ENCODE data around the gene ATXN1.

Gene ATXN1

DNA sequence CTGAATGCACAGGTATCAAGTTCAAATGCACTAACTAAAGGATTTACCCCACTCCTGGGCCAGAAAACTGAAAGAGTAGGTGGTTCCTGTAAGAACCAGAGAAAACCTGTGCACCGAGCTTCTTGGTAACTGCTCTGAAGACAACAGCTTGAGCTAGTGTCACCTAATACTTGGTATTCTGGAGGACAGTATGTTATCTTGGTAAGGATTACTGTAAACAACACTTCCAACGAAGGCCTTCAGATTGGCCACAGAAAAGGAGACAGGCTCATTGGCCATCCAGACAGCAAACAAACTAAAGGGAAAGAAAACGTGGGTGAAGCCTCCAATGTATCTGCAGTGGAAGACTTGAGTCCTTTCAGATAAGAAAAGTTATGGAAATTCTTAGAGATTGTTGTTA, 461.4 kb downstream of the ATXN1 start:
- Histone ChIP-seq H3K27me3 (ENCODE audit: insufficient read depth, low read length, poor library complexity, severe bottlenecking) (no peaks in the 10 kb centered on the region), H2AFZ (ENCODE audit: low read length) (no peak overlapping the region)

DNA sequence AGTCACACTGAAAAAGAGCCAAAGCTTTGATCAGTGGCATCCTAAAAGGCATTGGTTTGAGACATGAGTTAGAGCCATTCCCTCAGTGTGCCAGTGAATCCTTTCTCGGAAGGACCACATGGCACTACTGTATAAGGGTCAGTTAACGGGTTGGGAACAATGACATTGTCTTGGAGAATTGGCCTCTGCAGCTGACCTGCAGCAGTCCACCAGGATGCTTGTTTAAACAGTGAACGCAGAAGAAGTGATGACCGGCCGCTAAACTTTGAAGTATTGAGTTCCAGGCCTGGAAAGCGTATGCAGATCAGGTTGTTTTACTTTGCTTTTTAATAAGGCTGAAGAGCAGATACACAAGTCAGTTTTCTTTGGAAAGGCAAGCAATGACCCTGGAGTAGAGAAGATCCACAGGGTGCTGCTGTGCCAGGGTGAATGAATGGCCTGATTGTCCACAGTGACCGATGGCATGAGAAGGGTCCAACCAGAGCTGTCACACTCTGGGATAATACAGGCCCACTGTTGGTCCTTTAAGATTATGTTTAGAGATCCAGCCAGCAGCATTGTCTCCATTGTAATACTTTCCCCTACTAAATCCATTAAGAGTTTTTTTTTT, 465.1 kb downstream of the ATXN1 start:
- H3F3A ChIP-seq (ENCODE audit: low read depth), result no peaks in the 10 kb centered on the region
- no peak overlapping the region for H3K9ac ChIP-seq (ENCODE audit: low read depth, low read length, poor library complexity, severe bottlenecking)
- H3K27me3 ChIP-seq (ENCODE audit: insufficient read depth, low read length, poor library complexity, severe bottlenecking), result no peaks in the 10 kb centered on the region
- H3K36me3 ChIP-seq (ENCODE audit: insufficient read depth, low read length), result no peaks in the 10 kb centered on the region
- no peaks in the 10 kb centered on the region for H3K4me1 ChIP-seq (ENCODE audit: insufficient read depth, low read length, poor library complexity, severe bottlenecking)
- no peak overlapping the region for H3K4me2 ChIP-seq (ENCODE audit: low read depth, low read length, poor library complexity, severe bottlenecking)
- no peaks in the 10 kb centered on the region for H3K9me2 ChIP-seq (replicated peaks; ENCODE audit: low read depth, low read length)
- no peaks in the 10 kb centered on the region for H4K20me1 ChIP-seq (ENCODE audit: insufficient read depth, low read length, poor library complexity, severe bottlenecking)
- TF ChIP-seq EZH2phosphoT487 (IDR thresholded peaks at IDR 0.05; ENCODE audit: borderline replicate concordance), result no peak
- TF ChIP-seq, protein P1, sequence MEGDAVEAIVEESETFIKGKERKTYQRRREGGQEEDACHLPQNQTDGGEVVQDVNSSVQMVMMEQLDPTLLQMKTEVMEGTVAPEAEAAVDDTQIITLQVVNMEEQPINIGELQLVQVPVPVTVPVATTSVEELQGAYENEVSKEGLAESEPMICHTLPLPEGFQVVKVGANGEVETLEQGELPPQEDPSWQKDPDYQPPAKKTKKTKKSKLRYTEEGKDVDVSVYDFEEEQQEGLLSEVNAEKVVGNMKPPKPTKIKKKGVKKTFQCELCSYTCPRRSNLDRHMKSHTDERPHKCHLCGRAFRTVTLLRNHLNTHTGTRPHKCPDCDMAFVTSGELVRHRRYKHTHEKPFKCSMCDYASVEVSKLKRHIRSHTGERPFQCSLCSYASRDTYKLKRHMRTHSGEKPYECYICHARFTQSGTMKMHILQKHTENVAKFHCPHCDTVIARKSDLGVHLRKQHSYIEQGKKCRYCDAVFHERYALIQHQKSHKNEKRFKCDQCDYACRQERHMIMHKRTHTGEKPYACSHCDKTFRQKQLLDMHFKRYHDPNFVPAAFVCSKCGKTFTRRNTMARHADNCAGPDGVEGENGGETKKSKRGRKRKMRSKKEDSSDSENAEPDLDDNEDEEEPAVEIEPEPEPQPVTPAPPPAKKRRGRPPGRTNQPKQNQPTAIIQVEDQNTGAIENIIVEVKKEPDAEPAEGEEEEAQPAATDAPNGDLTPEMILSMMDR (conservative IDR thresholded peaks at IDR 0.05; ENCODE audit: low read length), result no peak
- H3K79me2 ChIP-seq (ENCODE audit: insufficient read depth, low read length), result no peaks in the 10 kb centered on the region
- no peaks in the 10 kb centered on the region for H3K9me3 ChIP-seq (ENCODE audit: insufficient read depth, low read depth, low read length)
- H2AFZ ChIP-seq (ENCODE audit: low read length), result no peak overlapping the region
- no peak overlapping the region for H3K4me3 ChIP-seq (ENCODE audit: low read length, poor library complexity, severe bottlenecking)

More for the DNA sequence above, 461.4 kb downstream of the ATXN1 start:
- Histone ChIP-seq H3K4me1 (ENCODE audit: insufficient read depth, low read length, poor library complexity, severe bottlenecking) (no peaks in the 10 kb centered on the region), H3K79me2 (ENCODE audit: insufficient read depth, low read length) (no peaks in the 10 kb centered on the region), H3K9me2 (replicated peaks; ENCODE audit: low read depth, low read length) (no peaks in the 10 kb centered on the region), H3F3A (ENCODE audit: low read depth) (no peaks in the 10 kb centered on the region), H3K36me3 (ENCODE audit: insufficient read depth, low read length) (0 out of 2 replicates have a peak, but pooled peaks cover 4% of the 10 kb centered on the region), H3K4me3 (ENCODE audit: low read length, poor library complexity, severe bottlenecking) (no peak overlapping the region), H4K20me1 (ENCODE audit: insufficient read depth, low read length, poor library complexity, severe bottlenecking) (no peaks in the 10 kb centered on the region), H3K9me3 (ENCODE audit: insufficient read depth, low read depth, low read length) (no peaks in the 10 kb centered on the region), H3K9ac (ENCODE audit: low read depth, low read length, poor library complexity, severe bottlenecking) (no peak overlapping the region), H3K4me2 (ENCODE audit: low read depth, low read length, poor library complexity, severe bottlenecking) (no peak overlapping the region)
- TF ChIP-seq, protein P1 (conservative IDR thresholded peaks at IDR 0.05; ENCODE audit: low read length), result no peak
- TF ChIP-seq EZH2phosphoT487 (IDR thresholded peaks at IDR 0.05; ENCODE audit: borderline replicate concordance), result no peak

DNA sequence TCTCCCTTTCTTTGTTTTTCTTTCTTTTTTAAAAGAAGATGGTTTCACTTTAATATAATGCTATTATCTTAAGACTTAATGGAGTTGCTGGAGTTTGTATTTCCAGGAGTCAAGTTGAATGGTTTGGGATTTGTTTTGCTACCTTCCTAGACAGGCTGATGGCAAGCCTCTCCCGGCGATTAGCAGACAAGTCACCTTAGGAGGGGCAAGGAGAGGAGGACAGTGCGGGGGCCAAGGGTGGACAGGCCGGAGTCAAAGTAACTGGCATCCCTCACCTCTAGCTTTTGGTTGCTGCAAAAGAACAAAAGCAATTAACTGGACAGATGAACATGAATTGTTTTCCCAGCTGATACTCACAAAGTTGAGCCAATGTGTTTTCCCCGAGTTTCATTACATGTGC, 465.8 kb downstream of the ATXN1 start:
- Histone ChIP-seq H3K9me2 (replicated peaks; ENCODE audit: low read depth, low read length) (no peaks in the 10 kb centered on the region), H2AFZ (ENCODE audit: low read length) (no peak overlapping the region), H3K9ac (ENCODE audit: low read depth, low read length, poor library complexity, severe bottlenecking) (no peak overlapping the region), H3F3A (ENCODE audit: low read depth) (no peaks in the 10 kb centered on the region), H3K9me3 (ENCODE audit: insufficient read depth, low read depth, low read length) (no peaks in the 10 kb centered on the region), H3K4me1 (ENCODE audit: insufficient read depth, low read length, poor library complexity, severe bottlenecking) (no peaks in the 10 kb centered on the region), H3K79me2 (ENCODE audit: insufficient read depth, low read length) (no peaks in the 10 kb centered on the region), H3K4me3 (ENCODE audit: low read length, poor library complexity, severe bottlenecking) (no peak overlapping the region), H3K4me2 (ENCODE audit: low read depth, low read length, poor library complexity, severe bottlenecking) (no peak overlapping the region), H3K36me3 (ENCODE audit: insufficient read depth, low read length) (no peaks in the 10 kb centered on the region), H4K20me1 (ENCODE audit: insufficient read depth, low read length, poor library complexity, severe bottlenecking) (no peaks in the 10 kb centered on the region), H3K27me3 (ENCODE audit: insufficient read depth, low read length, poor library complexity, severe bottlenecking) (no peaks in the 10 kb centered on the region)
- TF ChIP-seq, protein P1 (conservative IDR thresholded peaks at IDR 0.05; ENCODE audit: low read length), result no peak
- no peak for TF ChIP-seq EZH2phosphoT487 (IDR thresholded peaks at IDR 0.05; ENCODE audit: borderline replicate concordance)

Data from Loucy (cell line).